RCC 7860 (cell line): ENCODE results near the gene BRD7.
A peak's percentile ranks its signal among the peaks of the same experiment; 100 is the strongest.

Source experiments
- DNase-seq: peaks from one replicate; pipeline ENCODE4 v3.0.0-alpha.2; 2015; ENCODE audit warnings: low spot score
- FAIRE-seq: peaks from 2 replicates; lab custom pipeline; 2012; peaks lifted over from hg19 to GRCh38; lab: Jason Lieb, UNC

BRD7 gene

DNA sequence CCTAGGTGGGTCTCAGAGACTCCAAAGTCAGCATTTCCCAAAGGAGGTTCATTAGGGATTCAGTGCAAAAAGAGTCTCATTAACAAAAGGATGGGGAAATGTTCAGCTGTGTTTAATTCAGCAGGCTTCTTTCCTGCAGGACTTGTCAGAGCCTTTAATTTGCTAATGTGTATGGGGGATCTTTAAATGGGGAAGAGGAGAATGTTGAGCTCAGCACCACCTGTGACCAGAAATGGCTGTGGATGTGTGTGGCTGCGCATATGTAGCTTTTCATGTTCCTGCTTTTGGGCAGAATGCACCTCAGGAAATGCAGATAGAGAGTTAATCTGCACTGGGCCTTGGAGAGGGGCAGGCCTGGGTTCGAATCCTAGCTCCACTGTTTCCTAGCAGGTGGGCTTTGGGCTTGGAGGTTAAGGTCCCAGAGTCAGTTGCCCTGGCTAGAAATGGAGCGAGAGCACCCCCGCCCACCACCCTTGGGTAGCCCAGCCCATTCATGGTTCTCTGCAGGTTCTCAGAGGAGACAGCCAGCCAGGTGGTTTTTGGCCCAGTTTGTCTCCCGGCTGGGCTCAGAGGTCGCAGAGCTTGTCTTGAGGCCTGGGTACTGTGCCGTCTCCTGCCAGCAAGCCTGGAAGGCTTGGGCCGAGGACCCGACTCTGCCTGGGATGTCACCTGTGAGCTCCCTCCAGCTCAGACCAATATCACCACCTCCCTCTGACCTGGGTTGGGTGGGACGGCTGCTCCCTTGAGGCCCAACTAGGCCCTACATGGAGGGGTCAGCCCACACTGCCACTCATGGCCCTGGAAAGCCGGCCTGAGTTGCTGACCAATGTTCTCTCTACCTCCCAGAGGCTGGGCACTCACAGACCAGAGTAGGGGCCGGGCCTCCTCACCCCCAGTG is 93.1 kb downstream of the BRD7 start:
- DNase-seq, result no peak
- no peak for FAIRE-seq

DNA sequence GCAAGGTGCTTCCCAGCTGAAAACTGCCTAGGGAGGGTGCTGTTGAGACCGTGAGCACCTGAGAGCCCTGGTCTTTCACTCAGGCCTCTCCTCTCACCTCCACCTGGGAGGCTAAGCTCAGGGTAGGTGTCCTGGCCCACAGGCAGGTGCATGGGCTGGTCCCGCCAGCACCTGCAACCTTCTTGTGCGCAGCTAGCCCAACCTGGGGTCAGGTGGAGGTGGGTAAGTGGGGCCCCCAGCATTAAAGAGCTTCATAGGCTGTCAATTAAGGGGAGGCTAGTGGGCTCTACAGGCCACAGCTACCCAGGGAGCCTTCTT is 93.7 kb downstream of the BRD7 start:
- DNase-seq (no peak), FAIRE-seq (no peak)

DNA sequence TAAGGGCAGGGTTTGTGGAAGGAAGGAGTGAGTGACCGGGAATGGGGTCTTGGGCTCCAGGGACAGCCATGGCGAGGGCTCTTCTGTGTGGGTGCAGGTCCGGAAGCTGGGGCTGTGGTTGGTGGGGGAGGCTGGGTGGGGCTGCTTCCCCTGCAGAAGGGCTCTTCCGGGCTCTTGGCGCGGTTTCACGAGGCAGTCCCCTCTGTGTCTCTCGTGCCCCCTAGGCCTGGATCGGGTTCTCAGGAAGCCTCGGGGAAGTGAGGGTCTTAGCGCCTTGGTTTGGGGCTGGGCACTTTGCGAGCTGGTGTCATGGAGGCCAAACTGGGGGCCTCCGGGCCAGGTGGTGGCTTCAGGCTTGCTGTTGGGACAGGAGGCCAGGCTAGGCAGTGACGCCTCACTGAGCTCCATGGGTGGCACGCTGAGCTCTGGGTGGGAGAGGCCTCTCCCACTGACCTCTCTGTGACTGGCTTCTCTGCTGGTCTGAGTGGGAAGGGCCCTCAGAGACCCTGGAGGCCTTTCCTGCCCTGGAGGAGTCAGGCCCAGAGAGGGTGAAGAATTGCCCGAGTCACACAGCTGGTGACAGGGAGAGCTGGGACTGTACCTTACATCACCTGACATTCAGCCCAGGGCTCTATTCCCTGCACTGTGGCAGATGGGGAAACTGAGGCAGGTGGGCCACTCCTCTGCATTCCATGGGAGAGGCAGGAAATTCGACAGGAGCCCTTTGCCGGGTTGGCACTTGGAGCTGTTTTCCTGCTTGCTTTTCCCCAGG is 94.3 kb downstream of the BRD7 start:
- DNase-seq (no peak), FAIRE-seq (no peak)

DNA sequence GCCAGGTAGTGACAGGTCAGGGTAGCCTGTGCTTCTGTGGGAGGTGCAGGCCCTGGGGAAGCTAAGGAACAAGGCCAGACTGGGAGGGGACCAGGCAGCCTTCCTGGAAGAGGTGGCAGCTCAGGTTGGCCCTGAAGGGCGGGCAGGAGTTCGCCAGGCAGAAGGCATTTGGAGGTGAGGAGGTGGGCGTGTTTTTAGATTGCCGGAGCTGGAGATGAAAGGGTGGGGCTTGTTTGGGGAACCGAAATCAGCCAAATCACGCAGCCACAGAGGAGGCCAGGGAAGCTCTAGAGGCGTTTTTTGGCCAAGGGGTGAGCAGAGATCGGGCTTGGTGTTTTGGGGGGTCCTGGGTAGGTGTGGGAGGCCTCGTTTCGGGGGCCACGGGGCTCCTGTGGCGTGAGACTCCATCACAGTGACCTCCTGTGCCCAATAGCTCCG is 94.9 kb downstream of the BRD7 start:
- DNase-seq (no peak), FAIRE-seq (no peak)

DNA sequence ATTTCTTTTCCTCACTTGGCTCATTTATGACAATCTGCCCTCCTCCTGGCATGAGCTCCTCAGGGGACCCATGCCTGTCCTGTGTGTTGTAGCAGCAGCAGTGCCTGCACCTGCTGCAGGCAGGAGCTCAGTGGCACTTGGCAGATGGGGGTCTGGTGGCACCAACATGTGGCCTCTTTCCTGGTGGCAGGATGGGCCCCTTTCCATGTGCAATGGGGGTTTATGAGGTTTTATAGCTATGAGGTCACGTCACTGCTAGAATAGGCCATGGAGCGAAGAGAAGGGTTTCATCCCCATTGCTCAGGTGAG is 95.5 kb downstream of the BRD7 start:
- no peak for DNase-seq
- FAIRE-seq, result no peak

DNA sequence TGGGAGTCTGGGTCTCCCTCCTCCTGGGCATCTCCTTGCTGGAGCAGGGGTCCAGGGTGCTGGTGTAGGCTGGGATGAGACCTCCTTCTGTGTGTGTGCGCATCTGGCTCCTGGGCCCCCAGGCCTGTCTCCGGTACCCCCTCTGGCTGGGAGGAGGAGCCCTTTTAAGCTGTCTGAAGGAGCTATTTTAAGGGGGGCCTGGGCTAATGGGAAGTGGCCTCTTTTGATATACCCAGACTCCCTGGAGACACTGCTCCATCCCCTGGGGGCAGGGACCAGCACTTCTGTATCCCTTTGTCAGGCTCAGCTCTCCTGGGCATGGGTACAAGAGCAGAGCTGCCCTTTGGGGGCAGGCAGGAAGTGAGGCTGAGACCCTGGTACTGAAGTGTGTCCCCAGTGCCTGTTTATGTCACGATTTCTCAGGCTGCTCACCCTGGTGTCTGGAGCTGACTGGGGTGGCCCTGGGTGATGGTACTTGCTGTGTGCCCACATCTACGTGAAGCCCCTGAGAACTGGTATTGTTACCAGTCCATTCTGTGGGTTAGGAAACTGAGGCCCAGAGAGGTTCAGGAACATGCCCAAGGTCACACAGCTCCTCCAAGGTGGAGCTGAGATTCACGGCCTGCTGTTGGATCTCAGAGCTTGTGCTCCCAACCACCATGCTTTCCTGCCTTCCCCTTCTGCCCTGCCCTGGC is 96.0 kb downstream of the BRD7 start:
- FAIRE-seq (no peak), DNase-seq (no peak)

DNA sequence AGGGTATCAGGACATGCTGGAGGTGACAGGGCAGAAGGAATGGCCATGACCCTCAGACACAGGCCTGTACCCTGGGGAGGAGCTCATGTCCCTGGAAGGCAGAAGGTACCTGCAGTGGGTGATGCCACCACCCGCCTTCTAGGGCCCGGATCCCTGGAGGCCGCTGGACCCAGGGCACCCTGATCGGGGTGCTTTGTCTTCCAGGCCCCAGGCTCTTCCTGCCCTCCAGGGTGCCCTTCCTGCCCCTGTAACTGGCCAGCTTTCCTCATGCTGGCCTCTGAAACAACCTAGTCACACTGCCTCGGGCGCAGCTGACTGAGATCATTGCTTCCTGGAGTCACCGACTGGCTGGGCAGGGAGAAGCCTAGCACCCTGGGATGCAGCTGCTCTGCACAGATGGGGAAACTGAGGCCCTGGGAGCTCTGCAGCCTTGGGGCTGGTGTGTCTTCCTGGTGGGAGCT is 96.6 kb downstream of the BRD7 start:
- DNase-seq (no peak), FAIRE-seq (no peak)

DNA sequence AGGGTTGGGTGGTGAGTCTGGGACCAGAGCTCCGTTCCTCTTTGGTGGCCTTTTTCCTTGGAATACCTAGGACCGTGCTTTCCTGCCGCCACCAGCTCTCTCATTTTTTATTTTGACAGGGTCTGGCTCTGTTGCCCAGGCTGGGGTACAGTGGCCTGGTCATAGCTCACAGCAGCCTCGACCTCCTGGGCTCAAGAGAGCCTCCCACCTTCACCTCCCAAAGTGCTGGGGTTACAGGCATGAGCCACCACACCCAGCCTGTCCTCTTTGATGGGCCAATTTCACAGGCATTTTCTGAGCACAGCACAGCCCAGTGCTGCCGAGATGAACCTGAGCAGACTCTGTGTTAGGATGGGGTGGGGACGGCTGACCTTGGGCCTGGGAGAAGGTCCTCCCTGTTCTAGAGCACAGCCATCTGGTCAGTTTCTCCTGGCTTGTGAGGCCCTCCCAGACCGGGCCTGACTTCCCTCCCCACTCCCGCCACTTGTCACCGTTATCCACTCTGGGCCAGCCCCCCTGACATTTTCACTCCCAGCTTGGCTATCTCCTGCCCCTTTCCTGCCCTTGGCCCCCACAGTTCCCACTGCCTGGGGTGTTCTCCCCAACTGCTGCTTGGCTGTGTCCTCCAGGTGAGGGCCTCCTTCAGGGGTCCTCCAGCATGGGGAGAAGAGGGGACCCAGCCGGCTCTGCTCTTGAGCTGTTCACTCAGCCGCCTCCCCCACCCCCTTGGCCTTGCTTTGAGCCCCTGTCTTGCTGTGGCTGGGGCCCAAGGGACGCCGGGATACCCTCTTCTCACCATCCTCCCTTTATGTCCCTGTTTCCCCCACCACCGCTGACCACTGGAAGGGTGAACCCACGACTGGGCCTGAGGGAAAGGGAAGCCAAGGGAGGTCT is 97.4 kb downstream of the BRD7 start:
- FAIRE-seq (no peak), DNase-seq (no peak)

DNA sequence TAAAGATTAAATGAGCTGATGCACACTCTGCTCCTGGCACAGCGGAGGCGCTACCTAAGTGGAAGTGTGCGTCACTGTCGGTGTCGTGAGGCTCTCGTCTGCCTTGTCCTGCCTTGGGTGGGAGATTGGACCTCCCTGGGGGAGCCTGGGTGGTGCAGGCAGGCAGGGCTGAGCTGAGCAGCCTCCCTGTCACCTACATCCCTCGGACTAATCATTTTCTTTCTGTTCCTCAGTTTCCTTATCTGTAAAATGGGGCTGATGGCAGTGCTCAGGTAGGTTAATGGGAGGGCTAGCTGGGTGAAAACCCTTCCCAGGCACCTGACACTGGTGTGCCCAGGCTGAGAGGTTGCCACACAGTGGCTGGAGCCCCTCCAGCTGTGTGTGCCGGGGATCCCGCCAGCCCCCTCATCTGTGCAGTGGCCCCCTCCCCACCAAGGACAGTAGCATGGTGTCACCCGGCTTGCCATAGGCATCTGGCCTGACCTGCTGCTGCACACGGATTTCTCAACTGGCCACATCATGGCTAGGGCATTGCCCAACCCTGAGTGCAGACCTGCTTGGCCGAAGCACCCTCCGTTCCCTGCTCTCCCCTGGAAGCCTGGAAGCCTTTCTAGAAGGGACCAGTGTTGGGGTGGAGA is 98.2 kb downstream of the BRD7 start:
- DNase-seq, result no peak
- FAIRE-seq, result no peak

DNA sequence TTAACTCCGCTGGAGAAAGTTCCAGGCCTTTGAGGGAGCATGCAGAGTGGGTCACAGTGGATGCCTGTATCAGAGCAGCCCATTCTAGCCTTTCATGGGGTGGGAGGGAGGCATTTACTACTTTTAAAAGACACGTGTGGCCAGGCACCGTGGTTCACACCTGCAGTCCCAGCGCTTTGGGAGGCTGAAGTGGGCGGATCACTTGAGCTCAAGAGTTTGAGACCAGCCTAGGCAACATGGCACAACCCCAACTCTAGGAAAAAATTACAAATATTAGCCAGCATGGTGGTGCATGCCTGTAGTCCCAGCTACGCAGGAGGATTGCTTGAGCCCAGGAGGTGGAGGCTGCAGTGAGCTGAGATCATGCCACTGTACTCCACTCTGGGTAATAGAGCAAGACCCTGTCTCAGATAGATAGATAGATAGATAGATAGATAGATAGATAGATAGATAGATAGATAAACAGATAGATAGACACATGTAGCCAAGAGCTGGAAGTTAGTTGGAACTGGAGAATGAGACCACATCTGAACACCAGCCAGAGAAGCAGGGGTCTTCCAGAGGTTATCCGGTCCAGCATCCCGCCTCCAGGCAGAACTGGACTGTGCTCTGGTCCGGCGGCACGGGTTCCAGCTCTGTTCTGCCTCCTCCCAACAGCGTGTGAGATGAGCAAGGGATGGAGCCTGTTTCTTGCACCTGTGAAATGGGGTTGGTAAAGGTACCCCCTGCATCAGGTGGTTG is 98.8 kb downstream of the BRD7 start:
- FAIRE-seq, result no peak

DNA sequence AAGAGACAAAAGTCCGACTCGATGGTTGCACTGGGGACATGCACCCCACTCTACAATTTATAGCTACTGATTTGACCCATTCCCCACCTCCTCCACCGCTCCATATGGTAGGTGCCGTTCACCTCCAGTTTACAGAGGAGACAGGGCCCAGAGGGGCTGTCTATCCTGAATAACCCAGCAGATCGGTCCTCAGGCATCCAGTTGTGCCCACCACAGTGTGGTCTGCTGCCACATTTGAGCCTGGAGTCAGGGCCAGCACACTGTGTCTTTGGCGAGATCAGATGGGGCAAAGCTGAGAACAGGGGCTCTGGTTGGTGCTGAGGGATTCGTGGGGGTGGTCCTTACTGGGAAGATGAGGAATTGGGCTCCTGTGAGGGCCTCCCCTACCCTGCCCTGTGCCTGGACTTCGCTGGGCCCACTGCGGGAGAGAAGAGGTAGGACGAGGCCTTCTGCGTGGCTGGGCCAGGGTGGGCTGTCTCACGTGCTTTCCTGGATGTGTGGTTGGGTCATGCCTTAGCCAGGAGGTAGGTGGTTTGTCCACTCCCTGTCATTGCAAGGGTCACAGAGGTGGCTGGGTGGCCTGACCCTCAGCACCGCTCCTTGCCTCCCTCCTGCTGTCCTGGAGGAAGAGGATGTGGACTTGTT is 99.6 kb downstream of the BRD7 start:
- FAIRE-seq, result no peak
- no peak for DNase-seq

More for the DNA sequence above, 98.8 kb downstream of the BRD7 start:
- no peak for DNase-seq

DNA sequence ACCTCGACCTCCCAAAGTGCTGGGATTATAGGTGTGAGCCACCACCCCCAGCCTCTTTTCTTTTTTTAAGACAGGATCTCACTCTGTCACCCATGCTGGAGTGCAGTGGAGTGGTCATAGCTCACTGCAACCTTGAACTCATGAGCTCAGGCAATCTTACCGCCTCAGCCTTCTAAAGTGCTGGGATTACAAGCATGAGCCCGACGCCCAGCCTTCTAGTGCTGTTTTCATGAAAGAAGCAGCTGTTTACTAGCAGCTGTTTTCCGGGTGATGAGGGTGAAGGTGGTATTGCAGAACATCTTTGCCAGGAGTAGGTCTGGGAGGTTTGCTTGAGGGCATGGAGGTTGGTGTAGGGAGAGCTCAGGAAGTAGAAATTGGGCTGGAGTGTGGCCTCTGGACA is 100.4 kb downstream of the BRD7 start:
- FAIRE-seq (no peak), DNase-seq (no peak)

DNA sequence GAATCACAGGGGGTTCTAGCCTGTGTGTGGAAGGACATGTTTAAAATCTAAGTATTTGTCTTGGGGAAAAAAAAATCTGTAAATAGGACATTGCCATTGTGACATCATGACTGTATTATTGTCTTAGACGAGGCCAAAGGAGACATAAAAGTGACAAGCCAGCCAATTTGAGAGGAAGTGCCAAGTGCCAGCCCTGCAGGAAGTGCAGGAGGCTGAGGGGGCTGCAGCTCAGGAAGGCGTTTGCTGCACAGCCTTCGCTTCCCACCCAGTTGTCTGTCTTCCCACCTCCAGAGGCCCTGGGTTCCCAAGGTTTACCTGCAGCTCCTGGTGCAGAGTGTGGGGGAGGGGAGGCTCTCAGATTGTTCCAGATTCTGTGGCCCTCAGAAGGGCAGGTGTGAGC is 101.1 kb downstream of the BRD7 start:
- FAIRE-seq, result no peak

DNA sequence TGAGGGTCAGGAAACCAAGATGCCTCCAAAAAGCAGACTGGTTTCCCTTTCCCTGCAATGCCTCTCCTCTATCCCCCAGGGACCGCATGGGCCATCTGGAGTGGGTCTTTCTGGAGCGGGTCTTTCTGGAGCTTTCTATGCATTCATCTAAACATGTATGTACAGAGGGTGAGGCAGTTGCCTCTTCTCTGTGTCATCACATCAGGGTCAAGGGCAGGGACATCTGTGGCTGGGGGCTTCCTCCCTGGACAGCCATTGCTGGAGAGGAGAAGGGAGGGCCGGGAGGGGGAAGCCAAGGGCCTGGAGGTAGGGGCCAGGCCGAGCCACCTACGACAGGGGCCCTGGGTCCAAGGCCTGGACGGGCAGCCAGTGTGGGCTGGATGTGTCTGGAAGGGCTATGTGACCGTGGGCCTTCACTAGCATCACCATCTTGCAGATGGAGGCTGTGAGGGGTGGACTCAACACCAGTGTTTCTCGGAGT is 101.6 kb downstream of the BRD7 start:
- no peak for FAIRE-seq

More for the DNA sequence above, 101.1 kb downstream of the BRD7 start:
- no peak for DNase-seq

DNA sequence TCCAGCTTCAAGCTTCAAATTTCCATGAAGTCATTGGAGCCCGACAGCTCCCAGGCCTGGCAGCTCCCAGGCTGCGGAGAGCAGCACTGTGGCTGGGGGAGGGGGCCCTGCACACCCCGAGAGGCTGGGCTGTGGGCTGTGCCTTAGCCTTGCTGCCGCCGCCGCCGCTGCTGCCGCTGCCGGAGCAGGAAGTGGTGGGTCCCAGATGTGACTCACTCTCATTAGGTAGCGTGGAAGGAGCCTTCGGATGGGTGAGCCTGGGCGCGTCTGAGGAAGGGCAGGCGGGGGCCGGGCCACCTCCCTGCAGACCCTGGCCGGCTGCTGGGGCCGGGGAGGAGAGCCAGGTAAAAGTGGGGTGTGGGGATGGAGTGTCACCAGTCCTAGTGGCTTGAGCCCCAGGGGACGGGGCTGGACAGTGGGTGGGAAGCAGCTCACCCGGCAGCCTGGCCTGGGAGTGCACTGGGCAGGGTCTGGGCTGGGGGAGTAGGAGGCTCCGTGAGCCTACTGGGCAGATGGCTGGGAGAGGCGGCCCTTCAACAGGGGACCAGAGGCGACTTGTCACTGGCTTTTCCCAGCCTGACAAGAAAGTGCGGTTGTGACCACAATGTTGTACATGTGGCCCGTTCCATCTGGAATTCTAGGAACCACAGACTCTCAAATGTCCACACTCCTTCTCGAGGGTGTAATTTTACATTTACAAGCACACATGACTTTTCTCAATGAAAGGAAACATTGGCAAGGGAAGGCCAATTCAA is 102.3 kb downstream of the BRD7 start, which contains the start of gene ADCY7:
Gene ADCY7 (plus strand): TSS at position 215 of the 755 bp plus-strand sequence. CDS start 21,629 bp downstream, outside the sequence.
- FAIRE-seq (peak; percentile 80), DNase-seq (peak; percentile 88)

More for the DNA sequence above, 101.6 kb downstream of the BRD7 start:
- no peak for DNase-seq
